Thymus (tissue), 11 donors: Measurements from ENCODE around the gene EML6. TPM values are rescaled to one million over a fixed set of nuclear protein-coding genes. Genes with fewer than 3 reads are reported as not detected.

ENCODE experiments used
- DNase-seq, 9 donors: peaks; one replicate each; pipeline ENCODE4 v3.0.0-alpha.2; 2013; ENCODE audit warnings: low spot score in 9 of 9, low read depth in 6 of 9, missing footprints in 1 of 9
- H3K27ac ChIP-seq, 2 donors: one replicate each; pipeline ENCODE4 v1.5.1; 2013; ENCODE audit warnings: control low read depth in 1 of 2, low read depth in 1 of 2, low read length in 1 of 2, mild to moderate bottlenecking in 1 of 2, moderate library complexity in 1 of 2
- H3K27me3 ChIP-seq, 2 donors: one replicate each; pipeline ENCODE4 v1.5.1; 2013; ENCODE audit warnings: low read length in 1 of 2; ENCODE audit not compliant: control insufficient read depth in 2 of 2, insufficient read depth in 1 of 2
- H3K36me3 ChIP-seq, 2 donors: one replicate each; pipeline ENCODE4 v1.5.1; 2013; ENCODE audit warnings: low read length in 1 of 2, mild to moderate bottlenecking in 1 of 2, moderate library complexity in 1 of 2; ENCODE audit not compliant: control insufficient read depth in 2 of 2, insufficient read depth in 2 of 2
- H3K4me1 ChIP-seq, 2 donors: one replicate each; pipeline ENCODE4 v1.5.1; 2013; ENCODE audit warnings: low read length in 2 of 2; ENCODE audit not compliant: control insufficient read depth in 2 of 2, insufficient read depth in 2 of 2
- H3K4me3 ChIP-seq, 2 donors: one replicate each; pipeline ENCODE4 v1.5.1; 2013; ENCODE audit warnings: low read length in 2 of 2, control low read depth in 1 of 2, mild to moderate bottlenecking in 1 of 2
- H3K9me3 ChIP-seq, 2 donors: one replicate each; pipeline ENCODE4 v1.5.1; 2013; ENCODE audit warnings: low read length in 1 of 2, mild to moderate bottlenecking in 1 of 2; ENCODE audit not compliant: control insufficient read depth in 2 of 2, insufficient read depth in 1 of 2
- WGBS: extraction: QIAGEN DNeasy Blood & Tissue Kit; methylation state at CpG from one replicate; pipeline ENCODE4 v1.1.7; 2013; 5-methylcytosine and 5-hydroxymethylcytosine counted together
- polyA plus RNA-seq: library from polyadenylated mRNA; stranded (reverse); fragments of 200-250 nt; gene quantifications from one replicate; pipeline ENCODE4 v1.2.3, GENCODE V29; 2013
- total RNA-seq: library from RNA; stranded (reverse); fragments of 120-200 nt; gene quantifications from one replicate; pipeline ENCODE4 v1.2.4, GENCODE V29; 2013
- donor health status: healthy.

Gene EML6
- total and polyA plus RNA-seq, 2 donors = 1.2 to 3.4 TPM

GRCh38 chr2:54947136-54947535, 223.7 kb downstream of the EML6 start:
- Histone ChIP-seq H3K4me3 (no peak overlapping the region), H3K9me3 (no peaks in the 10 kb centered on the region), H3K36me3 (no peaks in the 10 kb centered on the region), H3K4me1 (peaks cover 0 to 9% of the 10 kb centered on the region in 2 donors), H3K27ac (no peak overlapping the region), H3K27me3 (no peaks in the 10 kb centered on the region)
- no peak for DNase-seq
- WGBS = 96% methylated on average over 11 of the region's 11 CpGs

- WGBS = 98% methylated on average over 9 of the region's 9 CpGs
- Histone ChIP-seq H3K4me1 (peaks cover 0 to 4% of the 10 kb centered on the region in 2 donors), H3K4me3 (no peak overlapping the region), H3K27me3 (no peaks in the 10 kb centered on the region), H3K9me3 (no peaks in the 10 kb centered on the region), H3K27ac (no peak overlapping the region), H3K36me3 (no peaks in the 10 kb centered on the region)
- DNase-seq = no peak
These were observed 224.2 kb downstream of the EML6 start for GRCh38 chr2:54947646-54948045.

GRCh38 chr2:54948120-54948519, 224.7 kb downstream of the EML6 start:
- 90% methylated on average over 12 of the region's 12 CpGs for WGBS
- no peaks in the 10 kb centered on the region for H3K9me3 ChIP-seq
- no peaks in the 10 kb centered on the region for H3K36me3 ChIP-seq
- H3K4me3 ChIP-seq = no peak overlapping the region
- no peaks in the 10 kb centered on the region for H3K4me1 ChIP-seq
- no peaks in the 10 kb centered on the region for H3K27me3 ChIP-seq
- H3K27ac ChIP-seq = no peak overlapping the region
- DNase-seq = no peak

- 98% methylated on average over 6 of the region's 6 CpGs for WGBS
- no peaks in the 10 kb centered on the region for H3K36me3 ChIP-seq
- H3K4me1 ChIP-seq = no peaks in the 10 kb centered on the region
- no peak overlapping the region for H3K4me3 ChIP-seq
- no peak overlapping the region for H3K27ac ChIP-seq
- H3K27me3 ChIP-seq = no peaks in the 10 kb centered on the region
- H3K9me3 ChIP-seq = no peaks in the 10 kb centered on the region
- no peak for DNase-seq
These were observed 226.0 kb downstream of the EML6 start for GRCh38 chr2:54949431-54949830.

GRCh38 chr2:54950811-54951210, 227.3 kb downstream of the EML6 start:
- 97% methylated on average over 3 of the region's 3 CpGs for WGBS
- H3K4me3 ChIP-seq = no peak overlapping the region
- no peak overlapping the region for H3K27ac ChIP-seq
- no peaks in the 10 kb centered on the region for H3K36me3 ChIP-seq
- DNase-seq = no peak
- H3K4me1 ChIP-seq = no peaks in the 10 kb centered on the region
- no peaks in the 10 kb centered on the region for H3K9me3 ChIP-seq
- H3K27me3 ChIP-seq = no peaks in the 10 kb centered on the region

GRCh38 chr2:54952425-54952824, 229.0 kb downstream of the EML6 start:
- 88% methylated on average over 5 of the region's 5 CpGs for WGBS
- Histone ChIP-seq H3K36me3 (no peaks in the 10 kb centered on the region), H3K27me3 (no peaks in the 10 kb centered on the region)

GRCh38 chr2:54952978-54953456, 229.6 kb downstream of the EML6 start:
- Histone ChIP-seq H3K36me3 (no peaks in the 10 kb centered on the region), H3K27ac (no peak overlapping the region), H3K4me3 (no peak overlapping the region), H3K4me1 (no peaks in the 10 kb centered on the region), H3K27me3 (no peaks in the 10 kb centered on the region), H3K9me3 (no peaks in the 10 kb centered on the region)
- DNase-seq = no peak
- WGBS = 70% methylated on average over 9 of the region's 9 CpGs

More at GRCh38 chr2:54952425-54952824, 229.0 kb downstream of the EML6 start:
- Histone ChIP-seq H3K4me1 (no peaks in the 10 kb centered on the region), H3K9me3 (no peaks in the 10 kb centered on the region), H3K4me3 (no peak overlapping the region), H3K27ac (no peak overlapping the region)
- DNase-seq = no peak

GRCh38 chr2:54954158-54954557, 230.7 kb downstream of the EML6 start:
- no peak for DNase-seq
- WGBS = 94% methylated on average over 8 of the region's 8 CpGs

GRCh38 chr2:54954705-54955357, 231.4 kb downstream of the EML6 start:
- WGBS = 97% methylated on average over 3 of the region's 3 CpGs
- no peaks in the 10 kb centered on the region for H3K9me3 ChIP-seq
- no peak for DNase-seq
- no peaks in the 10 kb centered on the region for H3K27me3 ChIP-seq
- no peak overlapping the region for H3K27ac ChIP-seq
- H3K36me3 ChIP-seq = no peaks in the 10 kb centered on the region
- H3K4me3 ChIP-seq = no peak overlapping the region
- no peaks in the 10 kb centered on the region for H3K4me1 ChIP-seq

More at GRCh38 chr2:54954158-54954557, 230.7 kb downstream of the EML6 start:
- H3K4me1 ChIP-seq = no peaks in the 10 kb centered on the region
- no peaks in the 10 kb centered on the region for H3K36me3 ChIP-seq
- no peaks in the 10 kb centered on the region for H3K9me3 ChIP-seq
- no peaks in the 10 kb centered on the region for H3K27me3 ChIP-seq
- no peak overlapping the region for H3K4me3 ChIP-seq
- H3K27ac ChIP-seq = no peak overlapping the region
